Activated CD8-positive, alpha-beta memory T cell treated with anti-CD3 and anti-CD28 coated beads, Interleukin-2, amount 10 ng/mL, durations not matched to agents 7 days and 5 days (primary cell): ENCODE data around the gene LIN37. TPM values are rescaled to one million over a fixed set of nuclear protein-coding genes. Genes with fewer than 3 reads are reported as not detected.

ENCODE experiments used
- ATAC-seq: fragments of 150-1000 bp; cut with Tn5 transposase; one replicate; pipeline ENCODE4 v1.10.0; 2021; ENCODE audit warnings: moderate library complexity
- CTCF ChIA-PET: fragments of 350-600 bp; sonication (Branson Sonifier 250); formaldehyde crosslinking; loops from one replicate; lab custom pipeline; 2021; ENCODE audit warnings: antibody characterized with exemption; lab: Charles Lee
- DNase-seq: peaks from one replicate; pipeline ENCODE4 v3.0.0-alpha.2; 2020
- H3K27ac Mint-ChIP-seq: one replicate; pipeline ENCODE4 v1.8.0; 2021; ENCODE audit warnings: mild to moderate bottlenecking, mixed read lengths
- H3K27me3 Mint-ChIP-seq: one replicate; pipeline ENCODE4 v1.8.0; 2021; ENCODE audit warnings: mixed read lengths
- H3K36me3 Mint-ChIP-seq: one replicate; pipeline ENCODE4 v1.8.0; 2021; ENCODE audit warnings: mild to moderate bottlenecking, mixed read lengths
- H3K4me1 Mint-ChIP-seq: one replicate; pipeline ENCODE4 v1.8.0; 2021; ENCODE audit warnings: mixed read lengths
- H3K4me3 Mint-ChIP-seq: one replicate; pipeline ENCODE4 v1.8.0; 2021; ENCODE audit warnings: mild to moderate bottlenecking, moderate library complexity, mixed read lengths
- H3K9me3 Mint-ChIP-seq: one replicate; pipeline ENCODE4 v1.8.0; 2022; ENCODE audit warnings: low read depth, mixed read lengths
- total RNA-seq, 2 experiments: library from RNA; stranded (reverse); gene quantifications; one replicate each; pipeline ENCODE4 v1.2.3, GENCODE V29; 2021

LIN37 gene
- total RNA-seq, 2 experiments from 2014 or later, result 8.9 to 9.2 TPM

- Mint-ChIP-seq H3K27ac (peak overlapping the region; percentile 100), H3K9me3 (no peaks in the 10 kb centered on the region), H3K4me3 (peak overlapping the region; percentile 89), H3K27me3 (no peaks in the 10 kb centered on the region), H3K4me1 (peaks cover 60% of the 10 kb centered on the region), H3K36me3 (peaks cover 12% of the 10 kb centered on the region)
- ATAC-seq (no peak), DNase-seq (no peak)
- CTCF ChIA-PET, result interaction anchor here (1.2 to 2.7 kb wide), 6 partner anchors 31 to 160 kb away, joined by 3 to 12 read pairs (median 5); no protein-coding TSS in a partner anchor
Measured at GRCh38 chr19:35743640-35744429, 4.5 kb upstream of the LIN37 start.

GRCh38 chr19:35744430-35745327, 3.7 kb upstream of the LIN37 start:
- H3K27me3 Mint-ChIP-seq, result no peaks in the 10 kb centered on the region
- peaks cover 10% of the 10 kb centered on the region for H3K36me3 Mint-ChIP-seq
- ATAC-seq (peak; percentile 58), DNase-seq (peak; percentile 97)
- CTCF ChIA-PET, result interaction anchor here (0.9 to 2.7 kb wide), 10 partner anchors 16 to 159 kb away, joined by 3 to 12 read pairs (median 4); no protein-coding TSS in a partner anchor
- peak overlapping the region; percentile 89 for H3K4me3 Mint-ChIP-seq
- H3K9me3 Mint-ChIP-seq, result no peaks in the 10 kb centered on the region
- peak overlapping the region; percentile 100 for H3K27ac Mint-ChIP-seq
- H3K4me1 Mint-ChIP-seq, result peaks cover 61% of the 10 kb centered on the region

GRCh38 chr19:35745328-35746086, 2.9 kb upstream of the LIN37 start, which contains the start of the genes PSENEN and U2AF1L4:
Gene PSENEN (plus strand): TSS chr19:35745651. CDS start chr19:35745931, 280 bp downstream.
Gene U2AF1L4 (minus strand): TSS chr19:35745418. CDS start chr19:35745391, 27 bp downstream.
- peaks cover 10% of the 10 kb centered on the region for H3K36me3 Mint-ChIP-seq
- DNase-seq (peak; percentile 99), ATAC-seq (peak; percentile 58)
- no peaks in the 10 kb centered on the region for H3K9me3 Mint-ChIP-seq
- H3K4me3 Mint-ChIP-seq, result peak within 1 kb of the TSS; percentile 89
- H3K27ac Mint-ChIP-seq, result peak within 1 kb of the TSS; percentile 100
- no peaks in the 10 kb centered on the region for H3K27me3 Mint-ChIP-seq
- peaks cover 67% of the 10 kb centered on the region for H3K4me1 Mint-ChIP-seq
- CTCF ChIA-PET, result interaction anchor here (0.6 to 2.7 kb wide), 10 partner anchors 15 to 1340 kb away, joined by 3 to 12 read pairs (median 4); no protein-coding TSS in a partner anchor

DNA sequence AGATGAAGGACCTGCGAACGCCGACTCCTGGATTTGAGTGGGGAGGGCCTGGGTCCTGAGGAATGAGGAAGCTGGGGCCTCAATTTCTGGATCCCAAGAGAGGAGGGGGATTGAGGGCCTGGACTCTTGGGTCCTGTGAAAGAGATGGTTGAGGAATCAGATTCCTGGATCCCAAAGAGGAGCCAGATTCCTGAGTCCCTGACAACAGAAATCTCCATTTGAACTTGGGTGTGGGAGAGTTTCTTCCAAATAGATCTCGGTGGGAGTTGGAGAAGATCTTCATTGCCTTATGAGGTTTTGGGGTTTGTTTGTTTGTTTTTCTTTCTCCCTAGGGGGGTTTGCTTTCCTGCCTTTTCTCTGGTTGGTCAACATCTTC, 2.3 kb upstream of the LIN37 start:
- ATAC-seq (no peak), DNase-seq (no peak)
- CTCF ChIA-PET, result interaction anchor here (0.6 to 2.7 kb wide), 6 partner anchors 15 to 1341 kb away, joined by 3 to 12 read pairs (median 4); no protein-coding TSS in a partner anchor
- H3K9me3 Mint-ChIP-seq, result no peaks in the 10 kb centered on the region
- H3K4me1 Mint-ChIP-seq, result peaks cover 64% of the 10 kb centered on the region
- H3K4me3 Mint-ChIP-seq, result peak overlapping the region; percentile 89
- peak overlapping the region; percentile 100 for H3K27ac Mint-ChIP-seq
- peaks cover 10% of the 10 kb centered on the region for H3K36me3 Mint-ChIP-seq
- H3K27me3 Mint-ChIP-seq, result no peaks in the 10 kb centered on the region

DNA sequence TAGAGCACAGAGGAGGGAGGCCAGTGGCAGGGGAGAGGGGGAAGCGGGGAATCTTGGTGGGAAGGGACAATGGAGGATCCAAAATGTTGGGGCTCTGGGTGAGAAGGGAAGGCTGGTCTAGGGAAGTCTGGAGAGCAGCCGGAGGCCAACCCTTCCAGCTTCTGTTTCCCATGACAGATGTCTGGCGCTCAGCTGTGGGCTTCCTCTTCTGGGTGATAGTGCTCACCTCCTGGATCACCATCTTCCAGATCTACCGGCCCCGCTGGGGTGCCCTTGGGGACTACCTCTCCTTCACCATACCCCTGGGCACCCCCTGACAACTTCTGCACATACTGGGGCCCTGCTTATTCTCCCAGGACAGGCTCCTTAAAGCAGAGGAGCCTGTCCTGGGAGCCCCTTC, 1.8 kb upstream of the LIN37 start:
- CTCF ChIA-PET, result interaction anchor here (2.2 to 2.7 kb wide), 2 partner anchors 11 to 52 kb away, joined by 5 to 12 read pairs; partner anchors contain the start of gene PROSER3
- Mint-ChIP-seq H3K9me3 (no peaks in the 10 kb centered on the region), H3K36me3 (peaks cover 10% of the 10 kb centered on the region), H3K4me3 (peak overlapping the region; percentile 89), H3K27ac (peak overlapping the region; percentile 100), H3K4me1 (peaks cover 64% of the 10 kb centered on the region), H3K27me3 (no peaks in the 10 kb centered on the region)
- no peak for DNase-seq
- no peak for ATAC-seq

DNA sequence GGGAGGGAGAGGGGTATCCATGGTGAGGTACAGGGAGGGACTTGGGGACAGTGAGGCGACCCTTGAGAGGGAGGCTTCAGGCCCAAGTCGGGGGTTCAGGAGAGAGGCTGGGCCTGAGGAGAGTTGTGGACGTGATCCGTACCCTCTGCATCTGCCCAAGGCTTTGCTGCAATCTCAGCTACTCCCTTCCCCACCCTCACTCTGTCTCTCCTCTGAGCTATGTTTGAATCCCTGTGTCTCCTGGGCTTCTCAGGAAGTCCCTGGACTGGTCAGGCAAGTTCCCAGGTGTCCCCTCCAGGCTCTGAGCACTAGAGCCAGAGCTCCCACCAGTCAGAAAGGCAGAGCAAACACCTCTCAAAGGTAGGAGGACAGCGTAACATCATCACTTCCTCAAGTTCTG, 1.8 kb downstream of the LIN37 start:
- CTCF ChIA-PET, result no interaction called here
- no peak overlapping the region for H3K27ac Mint-ChIP-seq
- DNase-seq, result peak; percentile 37
- H3K36me3 Mint-ChIP-seq, result no peaks in the 10 kb centered on the region
- H3K4me1 Mint-ChIP-seq, result peaks cover 40% of the 10 kb centered on the region
- no peak for ATAC-seq
- H3K4me3 Mint-ChIP-seq, result no peak overlapping the region
- H3K27me3 Mint-ChIP-seq, result no peaks in the 10 kb centered on the region
- H3K9me3 Mint-ChIP-seq, result no peaks in the 10 kb centered on the region

- ATAC-seq (no peak), DNase-seq (peak; percentile 38)
- no peaks in the 10 kb centered on the region for H3K9me3 Mint-ChIP-seq
- CTCF ChIA-PET, result interaction anchor here (1.0 kb wide), 1 partner anchor 12 kb away, joined by 3 read pairs; no protein-coding TSS in a partner anchor
- H3K4me1 Mint-ChIP-seq, result peaks cover 35% of the 10 kb centered on the region
- no peak overlapping the region for H3K4me3 Mint-ChIP-seq
- peaks cover 4% of the 10 kb centered on the region for H3K36me3 Mint-ChIP-seq
- H3K27ac Mint-ChIP-seq, result no peak overlapping the region
- H3K27me3 Mint-ChIP-seq, result no peaks in the 10 kb centered on the region
Measured at GRCh38 chr19:35751839-35752745, 3.7 kb downstream of the LIN37 start.

GRCh38 chr19:35752746-35753350, 4.5 kb downstream of the LIN37 start:
- Mint-ChIP-seq H3K9me3 (no peaks in the 10 kb centered on the region), H3K4me3 (no peak overlapping the region), H3K27ac (no peak overlapping the region), H3K4me1 (peaks cover 36% of the 10 kb centered on the region), H3K27me3 (no peaks in the 10 kb centered on the region), H3K36me3 (peaks cover 5% of the 10 kb centered on the region)
- ATAC-seq, result no peak
- CTCF ChIA-PET, result no interaction called here
- DNase-seq, result peak; percentile 41

DNA sequence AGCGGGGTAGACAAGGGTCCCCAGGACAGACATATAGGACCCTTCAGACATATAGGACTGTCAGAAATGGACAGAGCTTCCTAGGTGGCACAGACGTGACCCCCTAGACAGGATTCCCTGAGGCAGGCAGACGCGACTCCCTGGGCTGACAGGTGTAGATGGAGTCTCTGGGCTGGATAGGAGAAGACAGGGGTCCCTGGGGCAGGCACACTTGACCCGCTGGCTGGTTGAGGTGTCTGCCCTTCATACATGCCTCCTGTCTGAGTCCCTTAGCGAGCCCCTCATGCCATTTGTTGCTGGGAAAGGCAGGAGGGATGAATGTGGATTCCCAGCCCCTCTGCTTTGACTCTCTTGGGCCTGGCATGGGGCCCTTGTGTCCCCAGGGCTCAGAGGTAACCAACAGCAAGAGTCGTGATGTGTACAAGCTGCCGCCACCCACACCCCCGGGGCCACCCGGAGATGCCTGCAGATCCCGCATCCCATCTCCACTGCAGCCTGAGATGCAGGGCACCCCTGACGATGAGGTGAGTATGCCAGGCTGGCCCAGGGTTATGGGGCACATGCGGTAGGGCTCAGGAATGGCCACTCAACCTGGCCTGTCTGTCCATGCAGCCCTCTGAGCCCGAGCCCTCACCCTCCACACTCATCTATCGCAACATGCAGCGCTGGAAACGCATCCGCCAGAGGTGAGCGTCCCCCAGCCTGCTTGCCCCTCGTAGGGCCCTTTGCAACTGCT, 5.4 kb downstream of the LIN37 start:
- H3K27ac Mint-ChIP-seq, result no peak overlapping the region
- no peaks in the 10 kb centered on the region for H3K9me3 Mint-ChIP-seq
- ATAC-seq (no peak), DNase-seq (peak; percentile 38)
- no peak overlapping the region for H3K4me3 Mint-ChIP-seq
- peaks cover 6% of the 10 kb centered on the region for H3K36me3 Mint-ChIP-seq
- peaks cover 30% of the 10 kb centered on the region for H3K4me1 Mint-ChIP-seq
- H3K27me3 Mint-ChIP-seq, result no peaks in the 10 kb centered on the region
- CTCF ChIA-PET, result interaction anchor here (0.5 kb wide), 1 partner anchor 61 kb away, joined by 3 read pairs; no protein-coding TSS in a partner anchor

DNA sequence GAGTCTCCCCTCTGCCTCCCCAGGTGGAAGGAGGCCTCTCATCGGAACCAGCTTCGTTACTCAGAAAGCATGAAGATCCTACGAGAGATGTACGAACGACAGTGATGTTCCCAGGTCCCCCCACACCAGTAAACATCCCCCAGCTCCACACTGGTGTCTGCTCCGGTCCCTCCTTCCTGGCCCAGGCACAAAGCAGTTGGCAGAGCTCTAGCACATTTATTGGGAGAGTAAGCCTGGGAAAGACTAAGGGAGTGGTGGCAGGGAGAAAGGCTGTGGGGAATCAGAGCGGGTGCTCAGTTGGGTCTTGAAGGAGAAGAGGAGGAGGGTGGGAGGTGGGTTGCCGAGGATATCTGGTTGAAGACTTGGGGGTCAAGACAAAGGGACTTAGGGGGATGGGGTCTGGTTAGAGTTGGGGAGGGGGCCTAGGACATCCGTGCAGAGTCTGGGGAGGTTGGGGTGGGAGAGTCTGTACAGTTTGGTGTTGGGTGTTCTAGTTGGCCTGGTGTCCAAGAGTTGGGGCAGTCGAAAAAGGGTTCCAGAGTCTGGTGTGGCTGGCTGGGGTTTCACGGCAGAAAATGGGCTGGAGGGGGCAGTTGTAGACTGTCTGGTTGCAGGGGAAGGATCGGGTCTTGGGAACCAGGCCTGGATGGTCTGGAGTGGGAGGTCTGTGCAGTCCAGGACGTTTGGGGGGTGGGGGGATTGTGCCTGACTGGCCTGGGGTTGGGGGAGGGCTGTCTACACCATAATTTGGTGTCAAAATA, 6.2 kb downstream of the LIN37 start:
- H3K4me3 Mint-ChIP-seq, result no peak overlapping the region
- no peaks in the 10 kb centered on the region for H3K9me3 Mint-ChIP-seq
- H3K4me1 Mint-ChIP-seq, result peaks cover 33% of the 10 kb centered on the region
- H3K27me3 Mint-ChIP-seq, result no peaks in the 10 kb centered on the region
- no peak overlapping the region for H3K27ac Mint-ChIP-seq
- H3K36me3 Mint-ChIP-seq, result peaks cover 10% of the 10 kb centered on the region
- ATAC-seq, result no peak
- DNase-seq, result peak; percentile 37
- CTCF ChIA-PET, result interaction anchor here (0.5 kb wide), 1 partner anchor 62 kb away, joined by 3 read pairs; no protein-coding TSS in a partner anchor
